GM21737 (cell line): ENCODE measurements around the gene AIFM2.

Experiments
- ATAC-seq: cut with Tn5 transposase; IDR thresholded peaks from one replicate; pipeline ENCODE4 v1.9.1; 2021; ENCODE audit warnings: mild to moderate bottlenecking, moderate library complexity; ENCODE audit not compliant: unreplicated experiment

AIFM2 gene

DNA sequence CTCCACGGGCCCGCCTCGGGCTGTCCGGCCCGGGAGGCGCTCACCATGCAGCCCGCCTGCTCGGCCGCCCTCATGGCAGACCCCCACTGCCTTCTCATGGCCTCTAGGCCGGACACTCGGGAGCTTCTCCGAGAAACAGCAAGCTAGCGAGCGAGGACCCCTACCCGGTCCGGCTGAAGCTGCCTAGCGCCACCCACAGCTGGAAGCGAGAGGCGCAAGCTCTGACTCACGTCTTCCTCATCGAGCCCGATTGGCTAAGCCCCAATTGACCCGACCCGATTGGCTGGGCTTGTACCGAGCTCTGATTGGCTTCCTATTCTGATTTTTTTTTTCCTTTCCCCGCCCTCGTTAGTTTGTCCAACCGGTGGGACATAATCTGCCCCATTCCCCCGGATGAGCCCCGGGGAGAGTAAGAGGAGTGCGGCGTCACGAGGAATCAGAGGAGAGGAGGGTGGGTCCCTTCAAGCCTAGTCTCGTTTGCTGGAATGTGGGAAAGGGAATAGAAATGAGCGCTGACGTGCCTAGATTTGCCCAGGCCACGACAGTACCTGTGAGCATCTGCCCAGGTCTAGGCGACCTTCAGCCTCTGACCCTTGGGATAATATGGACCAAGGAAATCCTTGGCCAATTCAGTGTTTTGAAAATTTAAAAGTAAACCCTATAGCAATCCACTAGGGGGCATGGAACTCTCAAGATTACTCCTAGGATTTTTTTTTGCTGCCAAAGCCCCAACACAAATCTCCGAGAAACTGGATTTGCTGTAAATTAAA, 14.0 kb upstream of the AIFM2 start, which contains the start of gene TYSND1:
TSS of gene TYSND1 (minus strand) at position 212 of the 770 bp plus-strand sequence. CDS start at position 98, 114 bp downstream.
- ATAC-seq: peak; percentile 90

DNA sequence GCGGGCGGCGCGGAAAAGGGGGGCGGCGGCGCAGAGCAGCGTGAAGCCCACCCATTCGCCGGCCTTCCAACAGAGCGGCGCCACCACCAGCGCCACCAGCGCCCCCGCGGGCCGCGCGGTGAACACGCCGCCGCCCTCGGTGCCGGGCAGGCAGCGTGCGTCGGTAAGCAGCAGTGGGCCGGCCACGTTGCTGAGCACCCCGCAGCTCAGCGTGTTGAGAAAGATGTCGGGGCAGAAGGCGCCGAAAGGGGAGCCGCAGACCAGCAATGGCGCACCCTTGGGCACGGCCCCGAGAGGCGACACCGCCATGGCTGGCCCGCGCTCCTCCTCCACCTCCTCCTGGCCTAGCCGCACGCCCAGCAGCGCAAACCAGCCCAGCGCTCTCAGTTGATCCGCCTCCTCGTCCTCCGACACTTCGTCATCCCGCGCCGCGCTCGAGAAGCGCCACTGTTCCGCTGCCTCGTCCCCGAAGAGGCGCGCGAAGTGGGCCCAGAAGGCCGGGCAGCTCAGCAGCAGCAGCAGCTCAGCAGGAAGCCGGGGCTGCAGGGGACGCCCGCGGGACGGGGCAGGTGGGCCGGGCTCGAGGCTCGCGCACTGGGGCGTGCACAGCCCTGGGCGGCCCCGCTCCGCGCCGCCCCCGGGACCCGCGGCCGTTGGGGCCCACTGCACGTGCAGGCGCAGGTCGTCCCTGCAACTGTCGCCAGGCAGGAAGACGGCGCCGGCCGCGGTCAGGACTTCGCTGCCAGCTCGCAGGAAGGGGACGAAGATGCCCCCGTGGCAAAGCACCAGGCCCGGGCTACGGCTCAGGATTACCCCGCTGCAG, 13.3 kb upstream of the AIFM2 start:
- ATAC-seq: peak; percentile 44

DNA sequence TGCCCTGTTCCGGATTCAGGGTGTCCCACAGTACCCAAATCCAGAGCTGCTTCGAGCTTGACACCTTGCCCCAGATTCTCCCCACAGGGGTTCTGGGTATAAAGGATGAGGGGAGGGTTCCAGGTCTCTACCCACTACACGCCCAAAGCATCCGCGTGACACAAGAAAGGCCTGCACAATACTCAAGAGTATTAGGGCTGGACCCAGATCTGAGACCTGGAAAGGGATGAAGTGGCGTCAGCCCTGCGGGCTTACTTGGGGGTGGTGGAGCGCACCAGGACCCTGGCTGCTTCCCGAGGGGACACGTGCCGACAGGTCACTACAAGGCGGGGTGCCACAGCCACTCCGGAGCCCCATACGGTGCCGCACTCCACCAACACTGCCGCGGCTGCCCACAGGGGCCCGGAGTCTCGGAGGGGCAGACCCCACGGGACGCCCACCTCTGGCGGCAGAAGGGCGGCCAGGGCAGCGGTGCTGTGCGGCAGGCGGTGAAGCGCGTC, 12.6 kb upstream of the AIFM2 start:
- ATAC-seq: no peak

DNA sequence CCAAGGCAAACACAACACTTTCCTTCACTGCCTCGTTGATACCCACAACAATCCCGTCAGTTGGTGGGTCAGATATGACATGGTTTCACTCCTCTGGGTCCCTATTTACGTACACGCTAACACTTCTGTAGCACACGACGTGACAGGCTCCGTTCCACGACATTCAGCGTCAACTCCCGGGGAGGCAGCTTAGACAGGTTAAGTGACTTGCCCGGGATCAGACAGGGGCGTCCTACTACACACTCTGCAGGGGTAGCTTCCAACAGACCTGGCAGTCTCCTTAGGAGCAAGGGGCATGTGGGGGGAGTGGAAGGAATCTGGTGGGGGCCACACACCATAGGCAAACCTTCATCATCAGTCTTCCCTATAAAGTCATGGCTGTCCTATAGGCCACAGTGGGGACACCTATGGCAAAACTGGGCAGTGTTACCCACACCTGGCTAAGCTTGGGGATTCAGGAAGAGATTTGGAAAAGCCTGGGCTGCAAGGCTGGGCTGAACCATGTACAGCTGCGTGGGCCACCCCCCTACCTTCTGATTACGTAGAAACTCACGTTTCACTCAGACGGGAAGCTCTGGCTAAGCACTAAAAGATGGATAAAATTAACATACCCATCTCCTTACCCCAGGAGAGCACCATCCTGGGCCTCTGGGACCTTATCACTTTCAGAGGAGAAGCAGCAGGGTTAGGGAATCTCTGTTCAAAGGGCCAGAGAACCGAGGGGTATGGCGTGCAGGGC, 11.9 kb upstream of the AIFM2 start:
- ATAC-seq: no peak

DNA sequence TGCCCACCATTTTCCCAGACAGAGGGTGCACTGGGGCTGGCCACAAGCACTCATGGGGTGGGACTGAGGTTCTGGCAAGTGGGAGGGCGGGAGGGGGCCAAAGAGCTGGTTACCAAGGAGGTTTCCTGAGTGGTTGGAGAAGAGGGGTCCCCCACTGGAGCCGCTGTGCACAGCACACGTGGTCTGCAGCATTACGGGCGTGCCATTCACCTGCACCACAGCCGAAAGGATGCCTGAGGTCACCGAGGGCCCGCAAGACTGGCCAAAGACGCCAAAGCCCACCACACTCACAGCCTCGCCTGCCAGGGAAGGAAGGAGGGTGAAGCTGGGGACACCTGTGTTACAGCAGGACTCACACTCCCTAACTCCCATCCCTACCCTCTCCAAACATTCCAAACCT, 9.9 kb upstream of the AIFM2 start:
- no peak for ATAC-seq

DNA sequence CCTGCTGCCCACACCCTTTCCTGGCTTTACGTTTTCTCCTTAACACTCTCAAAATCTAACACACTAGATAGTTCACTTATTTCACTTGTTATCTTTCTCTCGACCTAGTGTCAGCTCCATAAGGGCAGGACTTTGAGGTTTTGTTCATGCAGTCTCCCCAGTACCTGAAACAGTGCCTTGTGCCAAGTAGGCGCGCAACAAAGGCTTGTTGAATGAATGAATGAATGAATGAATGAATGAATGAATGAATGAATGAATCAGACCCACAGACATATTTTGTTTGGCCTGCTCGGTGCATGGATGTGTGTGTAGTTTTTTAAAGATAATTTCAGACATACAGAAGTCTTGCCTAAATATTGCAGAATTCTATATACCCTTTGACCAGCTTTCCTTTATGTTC, 7.7 kb upstream of the AIFM2 start:
- no peak for ATAC-seq

DNA sequence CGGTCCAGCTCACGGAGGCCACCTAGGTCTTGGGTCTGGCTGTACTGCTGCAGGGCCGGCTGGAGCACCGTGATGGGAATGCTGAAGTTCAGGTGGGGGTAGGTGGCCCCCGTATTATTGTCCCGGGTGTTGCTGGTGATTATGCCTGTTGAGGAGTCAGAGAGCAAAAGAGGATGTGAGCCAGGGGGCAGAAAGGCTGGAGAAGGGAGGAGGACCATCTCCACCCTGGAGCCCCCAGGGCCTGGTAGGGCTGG, 7.3 kb upstream of the AIFM2 start:
- no peak for ATAC-seq

DNA sequence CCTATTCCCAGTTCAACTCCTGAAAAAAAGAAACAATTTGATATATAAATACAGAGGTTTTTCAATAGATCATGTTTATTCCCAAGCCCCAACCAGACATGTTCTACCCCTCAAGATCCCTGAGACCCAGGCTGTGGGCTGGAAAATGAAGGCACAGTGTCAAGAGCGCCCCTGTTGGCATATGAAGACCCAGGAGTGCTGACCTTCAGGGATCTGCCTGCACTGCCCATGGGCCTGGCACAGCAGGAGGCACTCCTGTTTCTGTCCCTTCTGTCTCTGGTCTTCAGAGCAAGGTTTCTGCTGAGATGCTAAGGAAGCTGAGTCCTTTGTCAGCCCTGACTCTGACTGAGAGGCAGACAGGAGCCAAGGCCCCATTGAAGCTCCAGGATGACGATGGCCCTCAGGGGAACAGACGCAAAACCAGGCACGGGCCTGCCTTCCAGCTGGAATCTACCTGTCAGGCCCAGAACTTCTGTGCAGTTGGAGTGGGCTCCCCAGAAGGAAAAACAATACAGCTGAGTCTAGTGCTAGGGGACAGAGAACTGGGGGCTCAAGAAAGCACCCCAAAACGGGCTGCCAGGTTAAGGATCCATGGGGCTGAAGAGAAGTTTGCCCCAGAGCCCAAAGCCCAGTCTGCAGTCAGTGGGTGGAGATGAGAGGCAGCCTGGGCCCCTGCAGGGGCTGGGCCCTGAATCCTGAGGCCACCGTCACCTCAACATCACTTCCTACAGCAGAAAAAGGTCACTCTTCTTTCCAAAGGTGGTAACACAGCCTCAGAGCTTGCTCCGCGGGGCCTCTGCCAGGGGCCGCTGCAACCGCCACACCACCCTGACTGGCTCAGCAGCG, 6.7 kb upstream of the AIFM2 start:
- ATAC-seq: no peak

DNA sequence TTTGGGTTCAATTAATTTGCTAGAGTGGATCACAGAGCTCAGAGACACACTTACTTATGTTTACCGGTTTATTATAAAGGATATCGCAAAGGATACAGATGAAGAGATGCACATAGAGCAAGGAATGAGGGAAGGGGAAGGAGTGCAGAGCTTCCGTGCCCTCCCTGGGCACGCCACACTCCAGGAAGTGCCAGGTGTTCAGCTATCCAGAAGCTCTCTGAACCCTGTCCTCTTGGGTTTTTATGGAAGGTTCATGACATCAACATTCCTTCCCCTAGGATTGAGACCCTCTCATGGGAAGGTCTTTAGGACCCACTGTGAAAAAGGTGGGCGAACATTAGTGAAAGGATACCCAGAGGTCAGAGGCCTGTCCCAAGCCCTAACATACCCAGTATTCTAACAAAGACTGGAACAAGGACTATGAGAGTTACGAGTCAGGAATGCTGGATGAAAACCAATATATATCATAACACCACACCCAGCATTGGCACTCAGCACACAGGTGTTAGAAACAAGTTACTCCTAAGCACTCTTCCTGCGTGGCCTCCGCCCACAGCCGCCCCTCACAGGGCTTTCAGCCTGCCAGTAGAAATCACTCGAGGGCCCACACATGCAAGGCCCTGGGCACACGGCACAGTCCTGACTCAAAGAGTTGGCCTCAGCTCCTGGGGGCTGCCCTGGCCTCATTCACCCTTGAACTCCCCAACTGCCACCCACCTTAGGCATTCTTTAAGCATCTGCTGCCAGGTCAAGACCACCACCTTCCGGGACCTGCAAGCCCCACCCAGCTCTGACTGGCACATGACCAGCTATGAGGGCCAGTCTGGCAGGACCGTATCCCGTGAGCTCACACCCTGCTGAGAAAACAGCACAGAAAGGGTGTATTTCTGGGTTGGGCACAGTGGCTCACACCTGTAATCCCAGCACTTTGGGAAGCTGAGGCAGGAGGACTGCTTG, 5.6 kb upstream of the AIFM2 start:
- no peak for ATAC-seq

DNA sequence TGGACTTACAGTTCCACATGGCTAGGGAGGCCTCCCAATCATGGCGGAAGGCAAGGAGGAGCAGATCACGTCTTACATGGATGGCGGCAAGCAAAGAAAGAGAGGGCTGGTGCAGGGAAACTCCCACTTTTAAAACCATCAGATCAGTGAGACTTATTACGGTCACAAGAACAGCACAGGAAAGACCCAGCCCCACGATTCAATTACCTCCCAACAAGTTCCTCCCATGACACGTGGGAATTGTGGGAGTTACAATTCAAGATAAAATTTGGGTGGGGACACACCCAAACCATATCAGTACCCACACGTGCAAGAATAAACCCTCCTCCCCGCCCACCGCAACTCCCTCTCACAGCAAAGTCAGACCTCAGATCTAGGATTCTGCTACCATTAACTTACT, 4.5 kb upstream of the AIFM2 start:
- ATAC-seq: no peak

DNA sequence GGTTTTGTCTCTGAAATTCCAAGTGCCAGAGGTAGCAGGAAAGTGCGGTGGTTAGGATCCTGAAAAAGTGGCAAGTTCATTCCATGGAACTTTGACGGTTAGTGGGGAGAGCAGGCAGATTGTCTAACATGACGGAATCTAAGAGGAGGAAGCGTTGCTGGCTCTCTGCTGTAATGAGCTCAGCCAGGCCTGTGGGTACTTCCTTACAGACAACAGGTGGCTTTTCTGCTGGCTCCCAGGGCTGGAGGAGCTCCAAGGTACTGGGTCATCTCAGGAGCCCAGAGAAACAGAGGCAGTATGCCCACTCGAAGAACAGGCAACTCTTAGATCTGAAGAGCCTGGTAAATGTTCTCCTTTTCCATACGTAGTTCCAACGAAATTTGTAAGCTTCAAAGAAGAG, 3.1 kb upstream of the AIFM2 start:
- no peak for ATAC-seq

DNA sequence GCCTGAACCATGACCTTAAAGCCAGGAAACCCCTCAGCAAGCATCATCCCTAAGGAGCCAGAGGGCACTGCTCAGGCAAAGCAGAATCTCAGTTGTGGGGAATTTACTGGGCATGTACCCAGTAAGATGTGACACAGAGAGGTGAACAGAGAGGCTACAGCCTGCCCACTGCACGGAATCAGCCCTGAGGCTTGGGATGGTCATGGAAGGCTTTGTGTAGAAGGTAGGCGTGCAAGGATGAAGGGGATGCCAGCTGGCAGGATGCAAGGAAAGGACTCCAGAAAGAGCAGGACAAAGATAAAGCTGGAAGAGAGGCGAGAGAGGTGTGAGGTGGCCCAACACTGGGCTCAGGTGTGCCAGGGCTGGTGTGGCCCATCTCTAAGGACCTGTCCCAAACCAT, 2.4 kb upstream of the AIFM2 start:
- ATAC-seq: no peak

DNA sequence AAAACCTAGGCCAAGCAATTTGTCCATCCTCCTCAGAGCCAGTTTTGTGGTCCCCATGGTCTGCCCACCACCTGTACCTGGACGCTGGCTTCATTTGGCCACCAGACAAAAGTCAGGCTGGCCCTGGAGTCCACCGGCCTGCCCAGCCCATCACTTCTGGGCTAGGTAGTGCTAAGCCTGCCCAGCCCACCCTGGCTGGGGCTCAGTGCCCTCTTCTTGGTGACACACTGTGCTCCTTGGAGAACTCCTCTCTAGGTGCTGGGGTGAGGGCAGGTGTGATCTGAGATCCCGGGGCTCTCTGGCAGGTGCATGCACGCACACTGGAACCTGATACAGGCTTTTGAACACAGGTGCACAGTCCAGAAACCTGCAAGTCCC, 1.1 kb downstream of the AIFM2 start:
- ATAC-seq: no peak

DNA sequence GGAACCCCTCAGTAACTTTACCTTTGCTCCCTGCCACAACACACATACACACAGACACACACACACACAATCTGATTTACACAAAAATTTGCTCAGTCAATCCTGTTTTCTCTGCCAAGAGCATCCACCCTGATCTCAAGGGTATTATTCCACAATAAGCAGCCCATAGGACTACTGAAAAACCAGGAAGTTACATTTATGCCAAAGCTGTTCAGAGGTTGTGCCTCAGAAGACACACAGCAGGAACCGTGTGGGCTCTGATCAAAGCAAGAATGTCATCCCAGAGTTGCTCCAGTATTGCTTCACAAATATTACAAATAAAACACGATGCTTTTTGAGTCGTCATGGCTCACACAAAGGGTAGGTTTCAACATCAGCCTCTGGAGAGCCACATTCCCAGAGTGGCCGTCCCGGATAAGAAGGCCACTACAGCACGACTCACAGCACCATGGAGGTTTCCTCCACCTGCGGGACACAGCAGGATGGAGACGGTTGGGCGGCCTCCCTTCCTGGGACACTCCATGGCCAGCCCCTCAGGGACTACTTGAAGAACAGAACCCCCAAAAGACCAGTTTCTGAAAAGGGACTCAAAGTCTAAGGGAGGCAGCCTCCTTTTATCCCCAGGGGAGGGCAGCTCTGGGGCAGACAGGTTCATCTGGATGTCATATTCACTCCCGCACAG, 1.6 kb downstream of the AIFM2 start:
- no peak for ATAC-seq

DNA sequence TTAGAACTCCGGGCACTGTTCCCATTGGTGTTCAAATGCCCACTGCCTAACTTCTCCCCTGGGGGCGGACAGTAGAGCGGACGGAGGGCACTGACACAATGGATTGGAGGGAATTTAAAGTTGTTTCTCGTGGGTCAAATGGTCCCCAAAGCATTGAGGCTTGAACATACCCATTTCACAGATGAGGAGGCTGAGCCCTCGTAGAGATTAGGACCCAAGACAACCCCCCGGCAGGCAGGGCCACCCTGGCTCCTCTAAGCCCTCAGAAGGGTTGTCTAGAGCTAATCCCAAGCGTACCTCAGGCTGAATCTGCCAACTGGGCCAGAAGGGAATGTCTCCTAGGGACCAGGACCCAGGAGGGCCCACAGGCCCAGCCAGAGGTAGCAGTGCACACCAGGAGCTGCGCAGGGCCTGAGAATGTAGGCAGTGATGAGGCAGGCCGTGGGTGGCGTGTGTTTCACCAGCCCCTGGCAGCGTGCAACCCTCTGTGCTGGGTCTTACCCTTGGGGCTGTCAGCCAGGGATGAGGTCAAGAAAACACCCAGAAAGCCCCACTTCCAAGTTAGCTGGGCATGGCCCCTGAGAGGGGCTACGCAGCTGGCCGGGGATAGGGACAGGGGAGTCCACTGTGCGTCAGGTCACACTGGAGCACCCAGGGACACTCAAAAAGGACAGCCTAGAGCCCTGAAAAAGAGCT, 5.8 kb downstream of the AIFM2 start:
- ATAC-seq: no peak

DNA sequence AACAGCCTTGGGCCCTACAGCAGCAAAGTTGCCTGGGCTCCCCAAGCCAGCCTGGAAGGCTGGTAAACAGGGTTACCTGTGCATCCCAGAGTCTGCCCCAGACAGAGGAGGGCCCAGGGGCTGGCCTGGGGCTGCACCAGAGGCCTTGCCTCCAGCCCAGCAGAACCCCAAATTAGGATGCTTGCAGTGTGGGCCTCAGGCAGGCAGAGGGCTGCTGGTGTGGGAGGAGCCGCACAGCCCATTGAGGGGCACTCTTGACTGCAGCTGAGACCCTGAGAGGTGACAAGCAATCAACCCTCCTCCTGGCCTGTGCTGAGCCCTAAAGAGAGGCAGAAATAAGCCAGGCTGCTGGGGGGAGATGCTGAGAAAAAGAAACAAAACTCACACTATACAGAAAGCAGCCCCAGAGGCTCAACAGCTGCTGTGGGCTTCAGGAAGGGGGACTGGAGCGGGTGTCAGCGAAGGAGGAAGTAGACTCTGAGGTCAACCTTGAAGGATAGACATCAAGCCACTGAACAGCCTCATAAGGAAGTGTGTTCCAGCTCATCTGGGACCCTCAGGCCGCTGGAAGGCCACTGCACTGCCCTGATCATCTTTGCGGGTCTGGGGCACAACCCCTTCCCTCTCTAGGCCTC, 6.6 kb downstream of the AIFM2 start:
- no peak for ATAC-seq

DNA sequence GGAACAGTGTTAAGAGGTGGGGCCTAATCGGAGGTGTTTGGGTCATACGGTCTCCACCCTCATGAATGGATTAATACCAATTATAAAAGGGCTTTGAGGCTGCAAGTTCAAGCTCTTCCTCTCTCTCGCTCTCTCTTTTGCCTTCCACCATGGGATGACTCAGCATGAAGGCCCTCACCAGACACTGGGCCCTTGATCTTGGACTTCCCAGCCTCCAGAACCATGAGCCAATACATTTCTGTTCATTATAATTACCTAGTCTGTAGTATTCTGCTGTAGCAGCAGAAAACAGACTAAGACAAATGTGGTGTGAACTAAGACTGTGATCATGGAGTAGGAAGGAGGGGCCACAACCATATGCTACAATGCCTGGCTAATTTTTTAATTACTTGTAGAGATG, 7.7 kb downstream of the AIFM2 start:
- ATAC-seq: no peak

DNA sequence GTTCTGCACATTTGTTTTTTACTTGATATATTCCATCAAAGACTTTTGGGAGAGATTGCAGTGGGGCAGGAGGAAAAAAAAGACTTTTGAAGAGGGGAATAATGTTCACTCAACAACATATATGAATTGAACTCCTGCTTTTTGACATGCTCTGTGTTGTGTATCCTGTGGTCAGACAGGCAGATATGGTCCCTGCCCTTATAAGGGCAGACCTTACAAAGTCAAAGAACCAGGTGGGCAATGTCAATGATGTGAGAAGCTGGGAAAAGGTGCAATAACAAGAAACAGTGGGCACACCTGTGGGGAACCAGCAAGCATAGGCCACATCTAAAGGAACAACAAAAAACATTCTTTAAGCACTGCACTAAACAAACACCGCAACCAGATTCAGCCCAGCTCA, 8.2 kb downstream of the AIFM2 start:
- ATAC-seq: no peak
